Panc1 (cell line): ENCODE results near the gene ZDHHC14. TPM values are rescaled to one million over a fixed set of nuclear protein-coding genes. Genes with fewer than 3 reads are reported as not detected.

Source experiments
- ATAC-seq: fragments of 200-7000 bp; cut with Tn5 transposase; 2 replicates; pipeline ENCODE4 v1.9.1; 2020; ENCODE audit warnings: mild to moderate bottlenecking, moderate library complexity
- BruUV-seq: library from RNA; stranded (reverse); fragments of 400-500 nt; replicated peaks from 2 replicates; lab custom pipeline; 2021; lab: Mats Ljungman, UMichigan
- CTCF ChIA-PET: fragments of 300-600 bp; sonication (Branson Sonifier 250); formaldehyde crosslinking; loops from one replicate; lab custom pipeline; 2022; ENCODE audit warnings: antibody characterized with exemption; lab: Charles Lee
- POLR2A ChIA-PET: fragments of 300-600 bp; sonication (Branson Sonifier 250); formaldehyde crosslinking; loops from one replicate; lab custom pipeline; 2022; ENCODE audit warnings: antibody characterized with exemption; lab: Charles Lee
- DNase-seq: peaks from one replicate; pipeline ENCODE4 v3.0.0-alpha.2; 2010; ENCODE audit warnings: low read depth, low spot score
- H3K27ac ChIP-seq: 2 replicates; pipeline ENCODE4 v1.5.1; 2011; ENCODE audit warnings: mild to moderate bottlenecking, low read length, inconsistent platforms
- H3K27me3 ChIP-seq: fragments of 200-500 bp; sonication (Bioruptor generic); 2 replicates; pipeline ENCODE4 v1.6.0; 2014; ENCODE audit warnings: low read length, inconsistent platforms; ENCODE audit not compliant: control insufficient read depth, insufficient read depth
- H3K36me3 ChIP-seq: fragments of 200-500 bp; sonication (Bioruptor generic); 2 replicates; pipeline ENCODE4 v1.5.1; 2014; ENCODE audit warnings: inconsistent platforms, mild to moderate bottlenecking, low read length, moderate library complexity; ENCODE audit not compliant: control insufficient read depth, insufficient read depth
- H3K4me1 ChIP-seq: 2 replicates; pipeline ENCODE4 v1.5.1; 2011; ENCODE audit warnings: inconsistent platforms, mild to moderate bottlenecking, low read length, moderate library complexity; ENCODE audit not compliant: control insufficient read depth, insufficient read depth
- H3K4me3 ChIP-seq, 2 experiments: 2 replicates each; pipeline ENCODE4 v1.5.1; 2011 to 2012; ENCODE audit warnings: low read depth in 2 of 2, low read length in 2 of 2, mild to moderate bottlenecking in 2 of 2, inconsistent platforms in 1 of 2, moderate library complexity in 1 of 2
- H3K9me3 ChIP-seq: fragments of 200-500 bp; sonication (Bioruptor generic); 2 replicates; pipeline ENCODE4 v1.5.1; 2014; ENCODE audit warnings: low read depth, mild to moderate bottlenecking, inconsistent platforms, low read length, moderate library complexity; ENCODE audit not compliant: control insufficient read depth, insufficient read depth
- CTCF ChIP-seq: fragments of 450-650 bp; IDR thresholded peaks from 2 replicates; pipeline ENCODE4 v1.5.1; 2017; ENCODE audit warnings: mild to moderate bottlenecking
- POLR2AphosphoS5 ChIP-seq: IDR thresholded peaks from 2 replicates; pipeline ENCODE4 v1.6.1; 2012; ENCODE audit warnings: mild to moderate bottlenecking, low read depth, low read length, moderate library complexity
- REST ChIP-seq, 2 experiments: IDR thresholded peaks; 2 replicates each; pipeline ENCODE4 v1.6.1; 2011 to 2012; ENCODE audit warnings: low read depth in 2 of 2, control low read depth in 1 of 2, low read length in 1 of 2, mild to moderate bottlenecking in 1 of 2, moderate library complexity in 1 of 2; ENCODE audit not compliant: insufficient read depth in 1 of 2
- SIN3A ChIP-seq: IDR thresholded peaks from 2 replicates; pipeline ENCODE4 v1.6.1; 2012; ENCODE audit warnings: low read depth, mild to moderate bottlenecking, low read length, moderate library complexity, borderline replicate concordance; ENCODE audit not compliant: insufficient read depth
- TCF7L2 ChIP-seq: IDR thresholded peaks from 2 replicates; pipeline ENCODE4 v1.6.1; 2011; ENCODE audit warnings: mild to moderate bottlenecking, low read depth, low read length, inconsistent platforms
- in situ Hi-C: cut with HindIII; loops from 2 replicates; pipeline ENCODE4 v1.10.0; 2016; ENCODE audit warnings: low sequenced_read_pairs, low pct_unique_long_range_greater_than_20kb
- intact Hi-C: fragments of 100-400 bp; cut with micrococcal nuclease; formaldehyde crosslinking; loops from one replicate; pipeline ENCODE4 v1.10.0; 2022; ENCODE audit not compliant: unreplicated experiment
- total RNA-seq: library from RNA; stranded (reverse); gene quantifications from one replicate; pipeline ENCODE4 v1.2.1, GENCODE V29; 2021; ENCODE audit not compliant: unreplicated experiment

ZDHHC14 gene
- total RNA-seq, 1 experiment from 2014 or later: 19.9 TPM

- intact Hi-C loops (no loop called here), in situ Hi-C loops (no loop called here)
- no peak for TF ChIP-seq REST (IDR thresholded peaks at IDR 0.05; ENCODE audit: insufficient read depth in 1 of 2, low read depth in 2 of 2, low read length in 1 of 2)
- no peak for TF ChIP-seq CTCF
- no peak for TF ChIP-seq SIN3A
- TF ChIP-seq POLR2AphosphoS5: no peak
- TF ChIP-seq TCF7L2: no peak
- DNase-seq (no peak), ATAC-seq (no peak)
- Histone ChIP-seq H3K4me3 (no peak overlapping the region), H3K27me3 (no peaks in the 10 kb centered on the region), H3K36me3 (no peaks in the 10 kb centered on the region), H3K9me3 (no peaks in the 10 kb centered on the region), H3K27ac (no peak overlapping the region), H3K4me1 (no peaks in the 10 kb centered on the region)
- no TSS peak for BruUV-seq
- ChIA-PET CTCF (no interaction called here), POLR2A (no interaction called here)
Observed at GRCh38 chr6:157433678-157434081, 52.7 kb downstream of the ZDHHC14 start.

- Histone ChIP-seq H3K27me3 (no peaks in the 10 kb centered on the region), H3K4me3 (no peak overlapping the region), H3K9me3 (no peaks in the 10 kb centered on the region), H3K4me1 (no peaks in the 10 kb centered on the region), H3K36me3 (no peaks in the 10 kb centered on the region), H3K27ac (no peak overlapping the region)
- ChIA-PET CTCF (no interaction called here), POLR2A (no interaction called here)
- intact Hi-C loops (no loop called here), in situ Hi-C loops (no loop called here)
- TF ChIP-seq POLR2AphosphoS5 (no peak), CTCF (no peak), SIN3A (no peak), TCF7L2 (no peak), REST (IDR thresholded peaks at IDR 0.05; ENCODE audit: insufficient read depth in 1 of 2, low read depth in 2 of 2, low read length in 1 of 2) (no peak)
- DNase-seq (no peak), ATAC-seq (no peak)
- no TSS peak for BruUV-seq
Observed at GRCh38 chr6:157434349-157435033, 53.5 kb downstream of the ZDHHC14 start.
